ENCODE data around the gene LCP1.

LCP1 gene

GRCh38 chr13:46179969-46180763 lies 1.8 kb downstream of the LCP1 start:
- H3K27ac ChIP-seq = no peak overlapping the region
- TF ChIP-seq CTCF (IDR thresholded peaks at IDR 0.05) (no peak), ZFX (IDR thresholded peaks at IDR 0.05; ENCODE audit: borderline replicate concordance) (no peak)

DNA sequence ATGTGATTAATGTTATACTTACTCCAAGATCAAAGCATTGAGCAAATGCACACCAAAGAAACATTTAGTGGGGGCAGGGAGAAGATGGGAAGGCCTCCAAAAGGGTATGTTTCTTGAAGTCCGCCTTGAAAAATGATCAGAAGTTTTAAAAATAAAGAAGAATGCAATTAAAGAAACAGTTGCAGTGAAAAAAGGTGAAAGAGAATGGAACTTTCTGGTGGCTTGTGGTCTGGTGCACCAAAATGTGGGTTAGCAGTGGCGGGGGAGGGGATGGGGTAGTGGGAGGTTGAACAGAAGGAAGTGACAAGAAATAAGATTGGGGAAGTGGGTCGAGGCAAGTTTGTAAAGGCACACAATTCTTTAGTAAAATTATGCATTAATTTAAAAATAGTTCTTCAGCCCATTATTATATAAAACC lies 2.5 kb downstream of the LCP1 start:
- H3K27ac ChIP-seq = no peak overlapping the region
- TF ChIP-seq CTCF (IDR thresholded peaks at IDR 0.05) (no peak), ZFX (IDR thresholded peaks at IDR 0.05; ENCODE audit: borderline replicate concordance) (no peak)

DNA sequence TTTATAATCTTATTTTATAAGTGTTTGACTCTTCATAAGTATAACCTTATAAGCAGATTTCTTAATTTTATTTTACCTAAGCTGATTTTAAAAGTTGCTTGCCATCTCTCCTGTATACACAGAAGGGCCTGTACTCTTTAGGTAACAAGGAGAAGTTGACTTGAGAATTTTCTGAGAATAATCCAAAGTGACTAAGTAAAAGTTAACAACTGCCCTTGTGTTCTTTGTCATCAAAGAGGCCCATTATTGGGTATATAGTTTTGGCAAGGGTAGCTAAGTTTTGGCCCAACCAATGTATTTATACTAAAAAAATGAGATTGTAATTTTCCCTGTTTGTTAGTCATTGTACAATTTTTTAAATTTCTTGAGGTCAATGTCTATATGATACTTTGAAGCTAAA lies 3.2 kb downstream of the LCP1 start:
- TF ChIP-seq ZFX (IDR thresholded peaks at IDR 0.05; ENCODE audit: borderline replicate concordance) = no peak
- TF ChIP-seq CTCF (IDR thresholded peaks at IDR 0.05) = no peak
- H3K27ac ChIP-seq = no peak overlapping the region

DNA sequence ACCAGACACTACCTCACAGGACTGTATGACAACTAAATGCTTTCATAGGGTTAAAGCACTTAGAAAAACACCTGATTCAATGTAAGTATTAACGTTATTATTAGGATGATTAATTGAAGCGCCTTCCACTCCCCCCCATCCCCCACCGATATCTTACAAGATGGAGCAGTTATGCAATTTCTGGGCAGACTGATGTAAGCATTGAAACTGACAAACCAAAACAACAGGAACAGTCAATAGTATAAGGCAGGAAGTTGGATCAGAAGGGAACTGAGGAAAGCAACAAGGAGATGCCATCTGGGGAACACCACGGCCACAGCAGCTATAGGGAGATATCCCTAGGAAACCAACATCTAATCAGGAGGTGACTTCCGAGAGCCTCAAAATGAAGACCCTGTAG lies 3.8 kb downstream of the LCP1 start:
- no peak overlapping the region for H3K27ac ChIP-seq

DNA sequence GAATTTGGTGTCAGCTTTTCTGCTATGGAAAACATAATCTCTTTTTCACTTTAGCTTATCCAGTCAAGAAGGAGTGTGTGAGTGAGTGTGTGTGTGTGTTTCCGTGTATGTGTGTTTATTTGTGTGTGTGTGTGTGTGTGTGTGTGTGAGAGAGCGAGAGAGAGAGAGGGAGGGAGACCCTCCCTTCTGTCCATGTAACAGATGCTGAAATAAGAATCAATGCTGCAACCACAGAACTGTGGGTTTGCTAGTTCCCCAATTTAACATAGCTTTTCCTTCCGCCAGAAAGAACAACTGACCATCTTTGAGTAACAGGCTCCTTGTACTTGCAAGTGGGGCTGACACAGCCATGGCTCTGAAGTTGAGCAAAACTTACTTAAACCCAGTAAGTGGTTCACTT lies 5.2 kb downstream of the LCP1 start:
- TF ChIP-seq ZFX (IDR thresholded peaks at IDR 0.05; ENCODE audit: borderline replicate concordance) (no peak), CTCF (IDR thresholded peaks at IDR 0.05) (no peak)
- H3K27ac ChIP-seq = no peak overlapping the region

More for the DNA sequence above, 3.8 kb downstream of the LCP1 start:
- TF ChIP-seq CTCF (IDR thresholded peaks at IDR 0.05) (no peak), ZFX (IDR thresholded peaks at IDR 0.05; ENCODE audit: borderline replicate concordance) (no peak)

GRCh38 chr13:46173656-46174055 lies 8.3 kb downstream of the LCP1 start:
- TF ChIP-seq ZFX (IDR thresholded peaks at IDR 0.05; ENCODE audit: borderline replicate concordance) (no peak), CTCF (IDR thresholded peaks at IDR 0.05) (no peak)
- no peak overlapping the region for H3K27ac ChIP-seq

GRCh38 chr13:46172531-46172991 lies 9.4 kb downstream of the LCP1 start:
- TF ChIP-seq CTCF (IDR thresholded peaks at IDR 0.05) (no peak), ZFX (IDR thresholded peaks at IDR 0.05; ENCODE audit: borderline replicate concordance) (no peak)
- no peak overlapping the region for H3K27ac ChIP-seq

Measured in 22Rv1 (cell line).